Measurements from ENCODE around the gene CD86.

GRCh38 chr3:122092460-122093165 is 37.5 kb downstream of the CD86 start:
- TF ChIP-seq ZBTB33 (IDR thresholded peaks at IDR 0.05): no peak
- TF ChIP-seq CTCF (IDR thresholded peaks at IDR 0.05; ENCODE audit: low read depth, low read length, missing input control): no peak
- TF ChIP-seq RAD21 (IDR thresholded peaks at IDR 0.05): peak in 1 of 2 donors; percentile 57
- no peak for TF ChIP-seq ATF3 (IDR thresholded peaks at IDR 0.05)
- TF ChIP-seq EGR1 (IDR thresholded peaks at IDR 0.05; ENCODE audit: low read depth in 2 of 2): no peak
- TF ChIP-seq MAX (IDR thresholded peaks at IDR 0.05): no peak
- TF ChIP-seq GABPA (IDR thresholded peaks at IDR 0.05 in 1 of 2, conservative IDR thresholded peaks at IDR 0.05 in 1 of 2): no peak
- no peak for TF ChIP-seq YY1 (IDR thresholded peaks at IDR 0.05)
- TF ChIP-seq REST (IDR thresholded peaks at IDR 0.05): no peak
- no peak for TF ChIP-seq JUND (IDR thresholded peaks at IDR 0.05)
- TF ChIP-seq TAF1 (conservative IDR thresholded peaks at IDR 0.05): no peak
- no peak for TF ChIP-seq HNF4A (conservative IDR thresholded peaks at IDR 0.05)
- TF ChIP-seq SP1 (IDR thresholded peaks at IDR 0.05): no peak

Measured in liver (tissue), 3 donors.